Transverse colon (tissue), 4 donors: ENCODE results near the gene TRPV2. TPM values are rescaled to one million over a fixed set of nuclear protein-coding genes. Genes with fewer than 3 reads are reported as not detected.
A peak's percentile ranks its signal among the peaks of the same experiment; 100 is the strongest.
"Not testable (repeated sequence)": the region's sequence is repeated elsewhere in the genome, so short reads cannot be mapped to it uniquely, and the experiment has no call there.

Experiments
- DNase-seq: peaks from one replicate; pipeline ENCODE4 v3.0.0-alpha.2; 2019
- H3K27ac ChIP-seq, 4 donors: fragments of 200-600 bp; sonication (generic); 2 replicates each; pipeline ENCODE4 v1.5.1; 2016 to 2018; ENCODE audit warnings: inconsistent platforms in 4 of 4
- H3K27me3 ChIP-seq: fragments of 200-600 bp; sonication (generic); 2 replicates; pipeline ENCODE4 v1.5.1; 2017; ENCODE audit warnings: inconsistent platforms
- H3K36me3 ChIP-seq, 4 donors: fragments of 200-600 bp; sonication (generic); 2 replicates each; pipeline ENCODE4 v1.5.1; 2017 to 2019; ENCODE audit warnings: inconsistent platforms in 4 of 4
- H3K4me1 ChIP-seq, 4 donors: fragments of 200-600 bp; sonication (generic); 2 replicates each; pipeline ENCODE4 v1.5.1; 2017 to 2020; ENCODE audit warnings: inconsistent platforms in 4 of 4
- H3K4me3 ChIP-seq, 4 donors: fragments of 200-600 bp; sonication (generic); 1 replicate in 1 of 4; 2 replicates in 3 of 4; pipeline versions ENCODE4 v1.5.1 to v1.6.1; 2017 to 2019; ENCODE audit warnings: inconsistent platforms in 4 of 4
- H3K9me3 ChIP-seq, 2 donors: fragments of 200-600 bp; sonication (generic); 2 replicates each; pipeline ENCODE4 v1.5.1; 2017 to 2019; ENCODE audit warnings: inconsistent platforms in 2 of 2
- EP300 ChIP-seq: sonication (generic); formaldehyde crosslinking; IDR thresholded peaks from one replicate; pipeline ENCODE4 v1.6.1; 2017; ENCODE audit warnings: antibody characterized with exemption, low read depth
- POLR2A ChIP-seq: fragments of 450-650 bp; IDR thresholded peaks from one replicate; pipeline ENCODE4 v1.6.1; 2016; ENCODE audit warnings: antibody characterized with exemption, mild to moderate bottlenecking, moderate library complexity
- POLR2AphosphoS5 ChIP-seq, 3 donors: sonication (generic); formaldehyde crosslinking; IDR thresholded peaks; one replicate each; pipeline ENCODE4 v1.6.1; 2016; ENCODE audit warnings: antibody characterized with exemption in 3 of 3
- WGBS, 2 donors: methylation state at CpG; one replicate each; pipeline ENCODE4 v1.1.5; 2018; ENCODE audit warnings: low coverage in 1 of 2; 5-methylcytosine and 5-hydroxymethylcytosine counted together
- in situ Hi-C, 4 donors: fragments of 200-750 bp; cut with MboI; loops; one replicate each; pipeline versions ENCODE4 v1.15.0 to v1.15.1; 2017; ENCODE audit warnings: low sequenced_read_pairs in 3 of 4, low pct_ligation_motif_present in 1 of 4, low pct_unique_long_range_greater_than_20kb in 1 of 4
- intact Hi-C: fragments of 100-400 bp; cut with DNase I; formaldehyde crosslinking; loops from one replicate; pipeline ENCODE4 v1.15.1; 2023; ENCODE audit warnings: low total_unique reads
- total RNA-seq, 4 donors: library from RNA; depleted of rRNA; stranded (reverse); fragments of >200 nt; gene quantifications; one replicate each; pipeline ENCODE4 v1.1.0, GENCODE V29; 2016
- TF ChIP-seq, protein P1 (sequence below), 5 experiments: fragments of 200-600 bp in 3 of 5; fragments of 450-650 bp in 2 of 5; sonication (generic) in 3 of 5; IDR thresholded peaks; 1 replicate in 2 of 5; 2 replicates in 3 of 5; pipeline ENCODE4 v1.5.1; 2016 to 2017; ENCODE audit warnings: antibody characterized with exemption in 5 of 5, inconsistent platforms in 3 of 5, mild to moderate bottlenecking in 2 of 5, moderate library complexity in 1 of 5

The TRPV2 gene
- total RNA-seq, 4 donors from 2014 or later, result 2.4 to 8.2 (median 4.4) TPM

DNA sequence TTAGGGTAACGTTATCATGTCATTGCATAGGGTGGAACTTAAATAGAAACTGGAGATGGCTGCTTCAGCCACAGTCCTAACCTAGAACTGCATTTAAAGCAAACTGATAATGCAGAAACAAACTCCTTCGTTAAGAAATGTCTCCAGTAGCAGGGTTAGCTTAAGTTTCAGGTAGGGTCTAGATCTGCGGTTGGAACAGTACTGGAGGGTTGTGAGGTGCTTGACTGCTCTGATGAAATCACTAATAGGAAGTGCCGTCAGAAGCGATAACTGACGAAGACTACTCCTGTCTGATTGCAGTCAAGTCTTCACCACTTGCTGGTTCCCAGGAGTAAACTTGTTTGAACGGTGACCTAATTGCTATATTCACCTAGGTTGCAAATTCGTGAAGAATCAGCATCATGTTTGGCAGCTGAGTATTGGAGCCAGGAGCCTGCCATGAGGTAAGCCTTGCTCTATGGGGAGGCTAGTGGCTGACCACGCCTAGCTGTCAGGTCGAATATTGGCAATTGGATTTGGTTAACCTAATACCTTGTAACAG lies 24.5 kb downstream of the TRPV2 start:
- TF ChIP-seq, protein P1, sequence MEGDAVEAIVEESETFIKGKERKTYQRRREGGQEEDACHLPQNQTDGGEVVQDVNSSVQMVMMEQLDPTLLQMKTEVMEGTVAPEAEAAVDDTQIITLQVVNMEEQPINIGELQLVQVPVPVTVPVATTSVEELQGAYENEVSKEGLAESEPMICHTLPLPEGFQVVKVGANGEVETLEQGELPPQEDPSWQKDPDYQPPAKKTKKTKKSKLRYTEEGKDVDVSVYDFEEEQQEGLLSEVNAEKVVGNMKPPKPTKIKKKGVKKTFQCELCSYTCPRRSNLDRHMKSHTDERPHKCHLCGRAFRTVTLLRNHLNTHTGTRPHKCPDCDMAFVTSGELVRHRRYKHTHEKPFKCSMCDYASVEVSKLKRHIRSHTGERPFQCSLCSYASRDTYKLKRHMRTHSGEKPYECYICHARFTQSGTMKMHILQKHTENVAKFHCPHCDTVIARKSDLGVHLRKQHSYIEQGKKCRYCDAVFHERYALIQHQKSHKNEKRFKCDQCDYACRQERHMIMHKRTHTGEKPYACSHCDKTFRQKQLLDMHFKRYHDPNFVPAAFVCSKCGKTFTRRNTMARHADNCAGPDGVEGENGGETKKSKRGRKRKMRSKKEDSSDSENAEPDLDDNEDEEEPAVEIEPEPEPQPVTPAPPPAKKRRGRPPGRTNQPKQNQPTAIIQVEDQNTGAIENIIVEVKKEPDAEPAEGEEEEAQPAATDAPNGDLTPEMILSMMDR (IDR thresholded peaks at IDR 0.05), result no peak
- TF ChIP-seq POLR2A, result no peak
- no peak for TF ChIP-seq EP300
- TF ChIP-seq POLR2AphosphoS5 (IDR thresholded peaks at IDR 0.05), result no peak
- Histone ChIP-seq H3K4me3 (peak overlapping the region; percentile 63 to 96 (median 79)), H3K27ac (peak overlapping the region; percentile 84 to 97 (median 94)), H3K4me1 (peaks cover 14 to 50% (median 32%) of the 10 kb centered on the region in 4 donors), H3K36me3 (peaks cover 0 to 21% (median 8%) of the 10 kb centered on the region in 4 donors), H3K27me3 (no peaks in the 10 kb centered on the region), H3K9me3 (no peaks in the 10 kb centered on the region)
- WGBS, 2 donors, result 5 to 12% methylated on average over 5 to 10 of the region's 10 CpGs
- in situ Hi-C loops, result loop anchor here in 2 of 4 donors (10.0 kb wide), 1 partner anchor 55 kb away; the partner anchor contains the start of gene UBB (in 2 of the 2)
- intact Hi-C loops, result loop anchor here (10.0 kb wide), 1 partner anchor 55 kb away; the partner anchor contains the start of gene UBB
- DNase-seq, result no peak

- Histone ChIP-seq H3K27ac (peak overlapping the region; percentile 84 to 97 (median 94)), H3K4me3 (peak overlapping the region in 2 of 4 donors; percentile 92 to 96), H3K36me3 (peaks cover 0 to 21% (median 8%) of the 10 kb centered on the region in 4 donors), H3K4me1 (peaks cover 14 to 53% (median 34%) of the 10 kb centered on the region in 4 donors)
- H3K27me3 ChIP-seq, in situ Hi-C loops, H3K9me3 ChIP-seq, DNase-seq: not testable (repeated sequence)
- intact Hi-C loops, result loop anchor here (10.0 kb wide), 1 partner anchor 56 kb away; the partner anchor contains the start of gene UBB
- WGBS, 2 donors, result 41 to 60% methylated on average over 1 to 5 of the region's 5 CpGs
Measured at GRCh38 chr17:16440354-16440753, 25.0 kb downstream of the TRPV2 start.

GRCh38 chr17:16440901-16441629 lies 25.7 kb downstream of the TRPV2 start:
- Histone ChIP-seq H3K9me3 (no peaks in the 10 kb centered on the region), H3K4me3 (peak overlapping the region in 1 of 4 donors; percentile 96), H3K27ac (peak overlapping the region; percentile 84 to 97 (median 94)), H3K4me1 (peaks cover 14 to 58% (median 36%) of the 10 kb centered on the region in 4 donors), H3K36me3 (peaks cover 0 to 21% (median 8%) of the 10 kb centered on the region in 4 donors), H3K27me3 (no peaks in the 10 kb centered on the region)
- intact Hi-C loops (loop anchor here (10.0 kb wide), 1 partner anchor 56 kb away; the partner anchor contains the start of gene UBB), in situ Hi-C loops (no loop called here)
- TF ChIP-seq EP300 (no peak), POLR2A (no peak), POLR2AphosphoS5 (IDR thresholded peaks at IDR 0.05) (no peak)
- TF ChIP-seq, protein P1 (IDR thresholded peaks at IDR 0.05), result no peak
- 43 to 59% methylated on average over 3 of the region's 3 CpGs for WGBS, 2 donors
- DNase-seq, result no peak

DNA sequence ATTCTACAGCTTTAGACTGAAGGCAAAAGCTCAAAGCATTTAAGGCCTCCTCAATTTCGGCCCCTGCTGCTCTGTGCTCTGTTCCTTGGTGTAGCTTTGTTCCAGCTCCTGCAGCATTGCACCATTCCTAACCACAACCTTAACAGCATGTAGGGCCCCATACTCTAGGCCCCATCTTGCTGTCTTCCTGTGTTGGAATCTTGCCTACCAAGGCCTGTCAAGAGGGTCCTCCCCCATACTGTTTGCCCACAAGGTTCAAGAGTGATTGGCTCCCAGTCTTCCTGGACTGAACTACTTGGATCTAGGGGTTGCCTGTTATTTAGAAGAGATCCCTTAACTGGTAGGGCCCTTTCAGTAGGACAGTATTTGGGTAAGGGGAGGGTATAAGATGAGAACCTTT lies 26.8 kb downstream of the TRPV2 start:
- Histone ChIP-seq H3K4me1 (peaks cover 14 to 58% (median 36%) of the 10 kb centered on the region in 4 donors), H3K27ac (peak overlapping the region in 2 of 4 donors; percentile 7 to 14), H3K27me3 (no peaks in the 10 kb centered on the region), H3K9me3 (no peaks in the 10 kb centered on the region), H3K4me3 (no peak overlapping the region), H3K36me3 (peaks cover 0 to 21% (median 8%) of the 10 kb centered on the region in 4 donors)
- DNase-seq, result no peak
- in situ Hi-C loops, result no loop called here
- intact Hi-C loops, result loop anchor here (10.0 kb wide), 1 partner anchor 57 kb away; the partner anchor contains the start of gene UBB
- WGBS, 2 donors, result 73% methylated on average over 1 of the region's 1 CpG; no CpG with 5 or more reads in 1 of the 2 donors
- TF ChIP-seq POLR2AphosphoS5 (IDR thresholded peaks at IDR 0.05), result peak in 1 of 3 donors; percentile 7
- no peak for TF ChIP-seq POLR2A
